HG03442 (cell line): ENCODE data around the gene PPM1H.
"Not testable (repeated sequence)": the region's sequence is repeated elsewhere in the genome, so short reads cannot be mapped to it uniquely, and the experiment has no call there.

Experiments
- ATAC-seq: cut with Tn5 transposase; IDR thresholded peaks from one replicate; pipeline ENCODE4 v1.9.1; 2021; ENCODE audit warnings: mild to moderate bottlenecking, moderate library complexity; ENCODE audit not compliant: unreplicated experiment

Gene PPM1H

DNA sequence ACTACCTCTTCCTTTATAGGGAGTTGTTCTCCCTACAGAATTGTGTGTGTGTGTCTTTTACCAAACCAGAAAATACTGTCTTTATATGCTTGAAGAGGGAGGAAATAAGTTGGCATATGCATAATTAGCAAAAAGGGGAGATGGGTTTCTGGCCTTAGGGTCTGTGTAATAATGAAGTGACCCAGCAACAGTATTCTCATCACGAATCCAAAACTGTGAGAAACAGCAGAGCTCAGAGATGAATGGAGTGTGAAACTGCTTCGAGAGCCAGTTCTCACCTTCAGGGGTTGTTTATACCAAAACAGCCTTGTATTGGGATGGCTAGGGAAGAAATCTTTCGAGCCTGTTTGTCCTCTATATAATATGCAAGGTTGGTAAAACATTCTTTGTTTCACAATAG, 240.8 kb downstream of the PPM1H start:
- ATAC-seq: no peak

DNA sequence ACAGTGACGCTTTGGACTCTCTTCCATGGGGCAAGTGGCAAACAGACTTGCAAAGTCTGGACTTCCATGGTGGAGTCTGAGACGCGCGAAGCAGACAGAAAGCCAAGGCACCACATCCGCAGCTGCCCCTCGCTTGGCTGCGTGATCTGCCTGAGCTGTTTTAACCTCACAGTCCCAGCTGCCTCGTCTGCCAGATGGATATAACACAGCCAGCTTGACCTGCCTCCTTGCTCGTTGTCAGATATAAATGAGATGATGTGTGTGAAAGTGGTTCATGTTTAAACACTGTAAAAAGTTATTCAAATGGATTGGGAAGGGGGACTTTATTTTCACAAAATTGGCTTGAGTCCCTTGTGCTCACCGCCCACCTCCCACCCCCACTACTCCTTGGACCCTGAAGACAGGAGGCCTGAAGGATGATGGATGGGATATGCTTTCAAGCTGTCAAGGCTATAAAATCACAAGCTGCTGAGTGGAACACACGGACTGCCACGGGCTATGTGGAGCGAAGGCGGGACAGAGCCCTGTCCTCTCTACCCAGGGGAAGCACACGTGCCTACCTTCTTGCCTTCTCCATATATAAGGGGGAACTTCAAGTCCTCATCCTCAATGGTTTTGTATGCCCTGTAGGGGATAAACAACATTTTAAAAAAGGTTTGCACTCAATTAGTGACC, 241.4 kb downstream of the PPM1H start:
- no peak for ATAC-seq

DNA sequence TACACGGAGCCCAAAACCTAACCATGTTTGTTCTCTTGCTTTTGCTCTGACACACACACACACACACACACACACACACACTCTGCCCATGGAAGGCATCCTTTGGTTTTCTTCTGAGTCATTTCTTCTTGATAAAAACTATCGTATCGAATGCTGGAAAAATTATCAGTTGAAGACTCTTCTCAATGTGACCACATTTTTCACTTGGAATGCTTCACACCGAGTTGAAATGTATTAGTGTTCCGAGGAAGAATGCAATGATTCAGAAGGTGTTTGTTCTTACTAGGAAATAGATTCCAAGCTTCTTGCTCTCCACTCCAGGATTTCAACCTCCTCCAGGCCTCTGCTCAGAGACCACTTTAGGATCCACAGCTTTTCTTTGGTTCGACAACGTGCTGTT, 242.1 kb downstream of the PPM1H start:
- ATAC-seq: no peak

DNA sequence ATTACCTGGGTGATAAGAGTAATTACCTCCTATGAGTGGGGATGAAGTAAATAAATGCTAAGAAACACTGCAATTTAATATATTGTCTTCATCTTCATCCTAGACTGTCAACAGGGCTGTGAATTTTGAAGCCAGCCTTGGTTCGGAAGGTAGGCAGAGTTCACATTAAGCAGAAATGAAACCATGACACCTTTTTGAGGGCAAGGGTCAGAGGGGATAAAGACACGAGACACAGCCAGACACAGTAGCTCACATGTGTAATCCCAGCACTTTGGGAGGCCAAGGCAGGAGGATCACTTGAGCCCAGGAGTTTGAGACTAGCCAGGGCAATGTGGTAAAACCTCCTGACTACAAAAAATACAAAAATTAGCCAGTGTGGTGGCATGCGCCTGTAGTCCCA, 243.6 kb downstream of the PPM1H start:
- ATAC-seq: no peak

DNA sequence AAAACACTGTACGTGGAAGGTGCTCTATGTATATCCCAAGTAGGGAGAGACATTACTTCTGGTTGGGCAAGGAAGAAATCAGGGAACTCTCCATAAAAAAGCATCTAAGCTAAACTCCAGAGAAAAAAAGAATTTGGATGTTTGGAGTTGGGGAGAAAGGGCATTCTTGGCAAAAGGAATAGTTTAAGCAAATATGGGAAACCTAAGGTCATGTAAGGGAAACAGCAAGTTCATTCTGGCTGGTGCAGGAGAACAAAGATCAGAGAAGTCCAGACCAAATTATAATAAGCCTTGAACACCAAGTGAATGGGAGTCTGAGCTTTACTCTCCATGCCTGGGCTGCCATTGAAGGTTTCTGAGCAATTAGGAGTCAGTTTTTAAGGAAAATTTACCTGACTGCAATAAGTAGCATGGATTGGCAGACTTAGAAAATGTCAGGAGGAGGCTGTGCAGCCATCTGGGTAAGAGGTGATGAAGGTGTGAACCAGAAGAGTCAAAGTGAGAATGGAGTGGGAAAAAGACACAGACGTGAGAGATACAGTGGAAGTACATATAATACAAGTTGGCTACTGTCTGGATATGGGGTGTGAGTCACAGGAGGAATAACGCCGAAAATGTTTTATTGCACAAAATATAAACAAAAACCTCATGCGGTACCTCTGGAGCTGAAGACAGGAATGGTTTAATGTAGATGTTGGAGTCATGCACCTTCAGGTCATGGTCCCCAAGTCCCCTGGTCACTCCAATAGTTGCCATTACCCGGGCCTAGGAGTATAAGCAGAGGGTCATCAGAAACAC, 245.7 kb downstream of the PPM1H start:
- no peak for ATAC-seq

DNA sequence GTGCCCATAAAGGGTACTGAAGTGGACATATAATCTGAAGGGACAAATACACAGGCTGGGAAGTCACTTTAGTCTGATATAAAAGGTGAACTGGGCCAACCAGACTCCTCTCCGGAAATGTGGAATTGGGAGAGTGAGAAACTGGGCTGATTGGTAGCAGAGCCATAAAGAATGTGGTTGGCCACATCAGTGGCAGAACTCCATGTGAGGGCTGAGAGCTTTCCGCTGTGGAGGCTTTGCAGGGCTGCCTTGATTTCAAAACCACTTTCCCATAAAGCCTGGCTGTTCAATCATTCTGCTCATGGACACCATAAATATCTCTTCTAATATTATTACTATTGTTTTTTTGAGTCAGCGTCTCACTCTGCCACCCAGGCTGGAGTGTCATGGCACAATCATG, 248.0 kb downstream of the PPM1H start:
- no peak for ATAC-seq

DNA sequence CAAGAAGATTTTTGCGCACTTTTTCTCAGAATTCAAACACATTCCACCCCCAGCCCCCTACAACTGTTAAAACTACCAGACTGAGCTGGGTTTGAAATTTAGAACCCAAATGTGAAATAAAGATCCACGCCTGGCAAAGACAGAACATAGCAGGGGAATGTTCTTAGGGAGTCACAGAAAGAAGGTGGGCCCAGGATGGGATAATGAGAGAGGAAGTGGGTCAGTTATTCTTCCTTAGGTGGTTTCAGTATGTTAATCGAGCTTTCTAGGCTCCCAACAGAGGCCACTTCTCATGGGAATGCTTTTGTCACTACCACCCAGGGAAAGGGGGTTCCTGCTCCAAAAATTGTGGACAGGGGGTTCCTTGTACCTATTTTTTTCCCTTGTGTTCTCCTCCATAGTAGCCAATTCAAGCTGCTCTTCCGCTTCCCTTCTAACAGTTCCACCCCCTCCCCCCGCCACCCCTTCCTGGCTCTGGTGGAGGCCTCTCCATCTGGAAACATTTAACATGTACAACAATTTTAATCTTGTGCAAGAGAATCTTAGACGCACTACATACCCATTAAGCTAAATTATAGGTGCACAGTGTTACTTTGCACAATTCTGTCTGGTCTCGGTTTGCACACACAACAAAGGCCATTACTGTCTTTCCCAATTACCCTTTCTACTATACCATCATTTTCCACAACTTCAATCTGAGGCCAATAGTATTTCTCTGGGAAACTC, 250.2 kb downstream of the PPM1H start:
- no peak for ATAC-seq

DNA sequence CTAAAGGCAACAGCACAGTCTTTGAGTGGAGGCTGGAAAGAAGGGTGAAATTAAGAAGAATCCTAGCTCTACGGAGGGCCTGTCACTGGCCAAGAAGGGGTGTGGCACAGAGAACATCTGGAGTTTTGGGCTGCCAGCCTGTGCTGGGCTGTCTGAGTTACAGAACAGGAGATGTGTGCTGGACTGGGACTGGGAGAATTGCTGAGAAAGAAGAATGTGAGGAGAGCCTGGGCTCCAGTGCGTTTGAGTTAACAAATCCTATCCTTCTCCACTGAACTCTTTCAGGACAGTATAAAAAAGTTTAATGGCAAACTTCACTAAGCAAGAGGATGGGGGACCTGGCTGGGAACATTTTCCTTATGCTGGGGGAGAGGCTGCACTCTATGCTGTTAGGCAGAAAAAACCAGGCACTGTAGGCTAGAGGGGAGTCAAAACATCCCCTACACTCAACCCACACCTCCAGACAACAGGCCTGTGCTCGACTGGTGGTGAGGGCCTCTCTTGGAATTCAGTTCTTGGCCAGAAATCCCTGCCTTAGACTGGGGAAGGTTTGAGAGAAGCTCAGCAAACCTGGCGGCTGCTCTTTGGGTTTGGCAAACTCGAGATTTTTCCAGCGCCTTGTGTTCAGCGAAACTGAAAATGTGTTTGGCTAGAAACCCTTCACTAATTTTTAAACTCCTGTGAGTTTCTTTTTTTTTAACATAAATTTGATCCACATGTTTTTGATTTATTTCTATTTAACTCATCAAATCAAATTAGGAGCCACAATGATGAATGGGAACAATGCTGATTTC, 251.0 kb downstream of the PPM1H start:
- no peak for ATAC-seq

DNA sequence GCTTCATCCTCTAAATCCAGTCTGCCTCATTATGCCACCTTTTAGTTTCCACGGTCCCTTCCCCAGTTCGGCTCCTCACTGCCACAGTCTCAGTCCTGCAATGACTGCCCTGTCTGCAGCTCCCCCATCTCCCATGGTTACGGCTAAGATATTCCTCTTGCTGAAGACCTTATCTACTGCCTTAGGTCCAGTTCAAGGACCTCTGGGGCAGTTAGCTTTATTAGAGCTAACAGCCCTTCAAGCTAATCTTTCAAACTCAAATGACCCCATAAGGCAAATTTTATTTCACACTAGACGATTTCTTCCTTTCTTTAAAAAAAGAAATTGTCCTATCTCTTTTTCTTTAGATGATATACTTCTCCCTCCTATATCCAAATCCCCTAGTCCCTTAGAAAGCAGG, 253.6 kb downstream of the PPM1H start:
- ATAC-seq: no peak

DNA sequence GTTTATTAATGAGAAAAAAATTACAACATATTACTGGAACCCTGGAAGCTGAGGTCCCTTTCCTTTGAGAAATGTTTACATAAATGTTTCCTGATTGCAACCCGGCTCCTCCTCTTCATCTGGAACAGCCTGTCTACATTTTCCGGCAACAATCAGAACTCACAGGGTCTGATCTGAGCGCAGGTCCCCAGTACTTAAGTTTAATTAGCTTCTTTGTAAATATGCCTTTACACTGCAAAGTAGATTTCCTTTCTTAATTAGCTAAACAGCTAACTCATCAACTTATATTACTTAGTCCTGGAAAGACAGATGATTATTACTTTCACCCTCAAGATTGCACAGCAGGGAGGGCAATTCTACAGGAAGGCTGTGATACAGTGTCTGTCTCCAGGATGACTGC, 255.3 kb downstream of the PPM1H start:
- no peak for ATAC-seq

DNA sequence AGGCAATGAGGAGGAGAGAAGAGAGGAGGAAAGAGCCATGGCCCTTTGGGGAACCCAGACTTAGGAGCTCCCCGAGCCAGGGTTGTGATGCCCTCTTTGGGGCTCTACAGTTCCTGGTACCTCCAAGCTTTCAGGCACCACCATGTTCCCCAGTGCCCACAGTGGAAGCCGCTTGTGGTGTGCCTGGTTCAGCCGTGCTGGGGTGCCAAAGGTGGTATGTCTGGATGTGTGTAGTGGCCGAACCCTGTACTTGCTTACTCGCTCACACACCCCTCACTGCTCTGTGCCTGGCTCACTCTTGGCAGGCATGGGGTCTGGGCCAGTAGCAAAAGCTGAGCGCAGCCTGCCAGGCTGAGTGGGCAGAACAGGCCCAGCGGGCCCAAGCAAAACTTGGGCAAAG, 257.6 kb downstream of the PPM1H start:
- no peak for ATAC-seq

DNA sequence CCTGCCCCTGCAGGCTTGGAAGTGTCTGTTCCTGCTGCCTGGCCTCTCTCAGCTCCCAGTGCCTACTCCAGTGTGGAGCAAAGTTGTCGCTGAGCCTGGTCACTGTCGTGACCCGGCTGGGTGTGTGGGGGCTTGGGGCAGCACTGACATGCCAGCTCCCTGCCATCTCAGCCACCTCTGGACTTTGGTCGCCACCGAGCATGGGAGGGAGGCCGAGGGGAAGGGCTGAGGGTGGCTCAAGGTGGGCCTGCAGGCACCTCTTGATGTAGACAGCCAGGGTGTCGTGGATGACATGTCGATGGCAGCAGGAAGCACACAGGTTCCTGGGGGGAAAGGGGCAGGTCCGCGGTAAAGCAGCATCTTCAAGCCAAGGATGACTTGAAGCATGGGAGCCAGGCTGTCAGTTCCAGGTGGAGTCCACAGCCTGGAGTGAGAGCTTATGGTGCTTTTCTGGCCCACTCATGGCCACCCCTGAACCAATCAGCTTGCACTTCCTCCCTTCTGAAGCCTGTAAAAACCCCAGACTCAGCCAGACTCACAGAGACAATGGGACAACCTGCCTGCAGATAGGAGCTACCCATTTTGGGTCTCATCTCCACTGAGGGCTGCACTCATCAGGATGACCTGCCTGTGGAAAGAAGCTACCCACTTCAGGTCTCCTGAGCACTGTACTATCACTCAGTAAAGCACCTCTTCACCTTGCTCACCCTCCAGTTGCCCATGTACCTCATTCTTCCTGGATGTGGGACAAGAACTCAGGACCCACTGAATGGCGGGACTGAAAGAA, 258.2 kb downstream of the PPM1H start:
- no peak for ATAC-seq

DNA sequence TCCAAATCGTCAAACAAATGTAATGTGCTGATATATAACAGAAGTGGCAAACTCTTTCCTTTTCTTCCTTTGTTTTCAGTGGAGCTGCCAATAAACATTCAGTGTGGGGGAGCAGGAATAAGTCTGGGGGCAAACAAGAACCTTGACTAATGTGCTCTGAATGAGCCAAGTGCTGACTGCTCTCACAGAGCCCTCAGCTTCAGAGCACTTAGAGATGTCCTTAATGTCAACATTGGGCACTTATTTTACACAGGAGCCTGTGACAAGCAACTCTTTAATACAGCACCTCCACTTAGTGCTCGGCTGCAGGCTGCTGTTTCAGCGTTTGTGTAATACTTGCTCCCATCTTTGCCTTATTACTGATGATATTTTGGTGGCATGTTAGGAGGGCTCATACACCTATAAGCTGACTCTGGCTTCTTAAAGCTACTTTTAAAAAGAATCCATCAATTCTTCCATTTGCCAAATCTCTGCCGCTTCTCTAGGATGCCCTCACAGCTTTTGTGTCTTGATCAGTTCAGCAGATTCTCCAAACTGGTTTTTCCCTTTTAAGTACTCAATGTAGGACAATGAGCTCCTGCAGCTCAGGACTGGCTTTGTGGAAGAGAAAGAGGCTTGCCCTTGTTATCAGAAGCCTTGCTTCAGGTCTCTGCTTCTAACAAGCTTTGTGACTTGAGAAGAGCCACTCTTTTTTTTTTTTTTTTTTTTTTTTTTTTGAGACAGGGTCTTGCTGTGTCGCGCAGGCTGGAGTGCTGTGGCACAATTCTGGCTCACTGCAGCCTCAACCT, 261.7 kb downstream of the PPM1H start:
- no peak for ATAC-seq

DNA sequence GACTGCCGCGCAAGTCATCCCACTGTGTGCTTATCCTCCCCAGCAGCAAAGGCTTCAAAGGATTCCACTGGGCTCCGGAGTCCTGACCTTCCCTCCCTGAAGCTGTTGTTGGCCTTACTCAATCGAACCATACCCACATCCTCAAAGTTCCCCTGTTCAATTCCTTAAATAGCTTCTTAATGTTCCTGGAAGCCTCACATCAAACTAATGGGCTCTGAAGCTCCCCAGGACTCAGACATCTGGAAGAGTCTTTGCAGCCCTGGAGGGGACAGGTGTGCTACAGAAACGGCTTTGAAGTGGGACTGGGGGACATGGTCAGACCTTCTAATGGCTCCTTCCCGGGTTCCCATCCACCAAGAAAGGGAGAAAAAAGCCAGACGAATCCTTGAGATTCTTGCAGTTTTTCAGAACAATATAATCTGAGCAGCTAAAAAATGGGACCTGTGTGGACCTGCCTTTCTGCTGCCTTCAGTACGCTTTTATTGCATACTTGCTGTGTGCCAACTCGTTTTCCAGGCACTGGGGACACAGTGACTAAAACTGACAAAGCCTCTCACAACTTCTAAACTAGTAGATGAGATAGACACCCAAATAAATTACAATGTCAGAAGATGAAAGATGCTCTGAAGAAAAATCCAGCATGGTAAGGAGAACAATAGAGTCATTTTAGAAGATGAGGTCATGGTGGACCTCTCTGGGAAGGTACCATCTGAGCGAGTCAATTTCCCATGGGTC, 263.8 kb downstream of the PPM1H start:
- no peak for ATAC-seq

DNA sequence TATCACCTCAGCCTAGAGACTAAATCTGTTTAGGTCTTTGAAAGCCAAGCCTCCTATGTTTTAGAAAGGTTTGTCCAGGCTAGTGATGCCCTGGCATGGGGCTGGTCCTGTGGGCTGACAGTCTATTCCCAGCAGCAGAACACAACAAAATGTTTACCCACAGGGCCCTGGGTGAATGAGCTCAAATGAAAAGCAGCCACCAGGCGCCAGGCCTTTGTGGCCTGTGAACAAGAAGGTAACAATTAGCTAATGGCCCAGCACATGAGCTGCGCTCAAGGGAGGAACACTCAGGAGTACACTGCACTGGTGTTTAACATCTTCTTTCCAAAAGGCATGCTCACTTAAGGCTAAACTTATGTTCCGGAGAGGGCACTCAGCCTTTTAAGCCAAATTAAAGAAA, 266.2 kb downstream of the PPM1H start:
- ATAC-seq: no peak

DNA sequence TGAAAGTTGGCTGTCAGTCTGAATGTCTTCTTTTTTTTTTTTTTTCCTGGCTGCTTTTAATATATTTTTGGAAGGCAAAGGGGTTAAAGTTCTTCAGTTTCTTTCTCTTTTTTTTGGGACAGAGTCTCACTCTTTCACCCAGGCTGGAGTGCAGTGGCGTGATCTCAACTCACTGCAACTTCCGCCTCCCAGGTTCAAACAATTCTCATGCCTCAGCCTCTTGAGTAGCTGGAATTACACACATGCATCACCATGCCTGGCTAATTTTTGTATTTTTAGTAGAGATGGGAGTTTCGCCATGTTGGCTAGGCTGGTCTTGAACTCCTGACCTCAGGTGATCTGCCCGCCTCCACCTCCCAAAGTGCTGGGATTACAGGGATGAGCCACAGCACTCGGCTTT, 270.0 kb downstream of the PPM1H start:
- not testable (repeated sequence) for ATAC-seq

DNA sequence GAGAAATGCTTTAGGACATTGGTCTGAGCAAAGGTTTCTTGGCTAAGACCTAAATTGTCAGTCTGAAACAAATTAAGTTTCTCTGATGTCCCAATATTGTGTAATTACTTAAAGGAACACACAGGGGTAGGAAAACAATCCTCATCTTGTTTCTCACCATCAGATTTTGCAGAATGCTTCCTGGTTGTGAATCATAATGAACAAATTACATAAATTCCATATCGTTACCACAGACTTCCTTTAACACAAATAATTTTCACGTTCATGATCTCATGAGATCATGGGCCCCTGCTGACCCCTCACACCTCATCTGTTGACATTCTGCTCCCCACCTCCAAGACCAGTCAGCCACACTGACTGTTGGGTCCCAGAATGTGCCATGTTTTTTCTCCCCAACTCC, 274.2 kb downstream of the PPM1H start:
- no peak for ATAC-seq

DNA sequence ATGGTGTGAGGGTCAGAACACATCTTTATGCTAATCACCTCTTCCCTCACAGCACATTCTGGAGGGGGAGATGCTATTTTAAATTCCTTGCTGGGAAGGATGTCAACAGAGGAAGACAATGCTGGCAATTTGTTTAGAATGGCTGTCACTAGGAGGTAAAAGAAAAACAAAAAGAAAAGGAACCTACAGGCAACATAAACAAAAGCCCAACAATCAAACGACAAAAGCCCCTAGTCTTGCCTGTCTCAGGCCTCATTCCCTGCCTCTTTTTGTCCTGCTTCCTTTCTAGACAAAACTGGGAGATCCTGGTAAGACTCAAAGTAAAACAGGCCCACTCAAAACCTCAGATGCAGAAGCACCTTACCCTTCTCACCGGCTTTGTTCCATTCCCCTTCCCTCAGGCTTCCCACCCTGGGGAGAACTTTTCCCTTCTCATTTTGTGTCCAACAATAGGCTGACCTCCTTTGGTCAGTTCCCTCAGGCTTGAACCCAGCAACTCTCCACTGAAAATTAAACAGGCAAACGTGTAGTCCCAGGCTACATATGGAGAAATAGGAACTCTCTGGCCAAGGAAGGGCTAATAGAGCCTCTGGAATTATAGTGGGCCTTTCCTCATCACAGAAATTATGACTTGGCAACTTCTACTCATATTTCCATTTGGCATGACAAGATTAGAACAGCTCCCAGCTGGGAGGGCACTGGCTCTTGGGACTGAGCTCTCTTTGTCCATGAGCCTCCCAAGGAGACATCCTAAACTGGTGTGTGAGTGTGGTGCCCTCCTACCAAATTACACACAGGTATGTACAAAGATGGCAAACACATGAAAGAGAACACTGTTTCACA, 275.3 kb downstream of the PPM1H start:
- ATAC-seq: no peak
